K562 (cell line): ENCODE measurements around the gene SPATS2.

Source experiments
- ELF1 ChIP-seq: fragments of 200-800 bp; sonication (Bioruptor generic); IDR thresholded peaks from 2 replicates; pipeline ENCODE4 v1.6.1; 2016; ENCODE audit warnings: missing genetic modification characterization, missing compliant biosample characterization
- NBN ChIP-seq: fragments of 450-650 bp; IDR thresholded peaks from 2 replicates; pipeline ENCODE4 v1.6.1; 2016; ENCODE audit warnings: low read depth, mild to moderate bottlenecking

GRCh38 chr12:49340971-49341776 is 26.1 kb upstream of the SPATS2 start:
- TF ChIP-seq NBN (no peak), ELF1 (tag) (no peak)
